CD4-positive, CD25-positive, alpha-beta regulatory T cell (primary cell): Measurements from ENCODE around the gene PTBP1. TPM values are rescaled to one million over a fixed set of nuclear protein-coding genes. Genes with fewer than 3 reads are reported as not detected.

Experiments
- ATAC-seq, 2 donors: fragments of 150-1000 bp; cut with Tn5 transposase; one replicate each; pipeline ENCODE4 v1.10.0; 2021; ENCODE audit warnings: low read depth in 2 of 2, moderate number of reproducible peaks in 2 of 2, moderate library complexity in 1 of 2
- DNase-seq, 3 donors: peaks; one replicate each; pipeline versions ENCODE4 v3.0.0 to v3.0.0-alpha.2; 2012 to 2022; ENCODE audit warnings: mixed read lengths in 1 of 3
- H3K27ac ChIP-seq: one replicate; pipeline ENCODE4 v1.7.0; 2013; ENCODE audit warnings: mild to moderate bottlenecking, low read length; ENCODE audit not compliant: insufficient read depth, poor library complexity, severe bottlenecking
- H3K27me3 ChIP-seq: one replicate; pipeline ENCODE4 v1.7.0; 2013; ENCODE audit warnings: low read length; ENCODE audit not compliant: control insufficient read depth, insufficient read depth
- H3K36me3 ChIP-seq: one replicate; pipeline ENCODE4 v1.7.0; 2013; ENCODE audit warnings: mild to moderate bottlenecking, low read length, moderate library complexity; ENCODE audit not compliant: control insufficient read depth, insufficient read depth
- H3K4me1 ChIP-seq: 2 replicates; pipeline ENCODE4 v1.7.0; 2013; ENCODE audit warnings: mild to moderate bottlenecking, low read length; ENCODE audit not compliant: insufficient read depth, control insufficient read depth, poor library complexity, severe bottlenecking
- H3K4me3 ChIP-seq: one replicate; pipeline ENCODE4 v1.7.0; 2013; ENCODE audit warnings: low read depth, mild to moderate bottlenecking, low read length, moderate library complexity
- H3K9me3 ChIP-seq, 2 experiments: 1 replicate in 1 of 2; 2 replicates in 1 of 2; pipeline ENCODE4 v1.7.0; 2013; ENCODE audit warnings: low read length in 2 of 2, mild to moderate bottlenecking in 1 of 2, moderate library complexity in 1 of 2; ENCODE audit not compliant: control insufficient read depth in 2 of 2
- H3K27ac Mint-ChIP-seq, 3 donors: one replicate each; pipeline ENCODE4 v1.8.0; 2020 to 2022; ENCODE audit warnings: mild to moderate bottlenecking in 3 of 3, mixed read lengths in 3 of 3, moderate library complexity in 2 of 3
- H3K27me3 Mint-ChIP-seq: one replicate; pipeline ENCODE4 v1.8.0; 2022; ENCODE audit warnings: mild to moderate bottlenecking, mixed read lengths
- H3K36me3 Mint-ChIP-seq: one replicate; pipeline ENCODE4 v1.8.0; 2020; ENCODE audit warnings: mixed read lengths
- H3K4me1 Mint-ChIP-seq, 4 donors: one replicate each; pipeline ENCODE4 v1.8.0; 2020 to 2022; ENCODE audit warnings: mixed read lengths in 4 of 4, mild to moderate bottlenecking in 1 of 4
- H3K4me3 Mint-ChIP-seq, 4 donors: one replicate each; pipeline ENCODE4 v1.8.0; 2020 to 2022; ENCODE audit warnings: mild to moderate bottlenecking in 4 of 4, mixed read lengths in 4 of 4, moderate library complexity in 3 of 4
- H3K9me3 Mint-ChIP-seq, 7 donors: one replicate each; pipeline ENCODE4 v1.8.0; 2020 to 2022; ENCODE audit warnings: mixed read lengths in 7 of 7, mild to moderate bottlenecking in 3 of 7, moderate library complexity in 2 of 7
- polyA plus RNA-seq, 4 donors: library from polyadenylated mRNA; unstranded; fragments of 300-500 nt; fragmentation: Illumina TruSeq; gene quantifications; one replicate each; pipeline ENCODE4 v1.2.3, GENCODE V29; 2021
- total RNA-seq: library from RNA; stranded (reverse); gene quantifications from one replicate; pipeline ENCODE4 v1.2.3, GENCODE V29; 2022

PTBP1 gene
- total and polyA plus RNA-seq, 5 donors from 2014 or later = 108 to 308 (median 132) TPM

DNA sequence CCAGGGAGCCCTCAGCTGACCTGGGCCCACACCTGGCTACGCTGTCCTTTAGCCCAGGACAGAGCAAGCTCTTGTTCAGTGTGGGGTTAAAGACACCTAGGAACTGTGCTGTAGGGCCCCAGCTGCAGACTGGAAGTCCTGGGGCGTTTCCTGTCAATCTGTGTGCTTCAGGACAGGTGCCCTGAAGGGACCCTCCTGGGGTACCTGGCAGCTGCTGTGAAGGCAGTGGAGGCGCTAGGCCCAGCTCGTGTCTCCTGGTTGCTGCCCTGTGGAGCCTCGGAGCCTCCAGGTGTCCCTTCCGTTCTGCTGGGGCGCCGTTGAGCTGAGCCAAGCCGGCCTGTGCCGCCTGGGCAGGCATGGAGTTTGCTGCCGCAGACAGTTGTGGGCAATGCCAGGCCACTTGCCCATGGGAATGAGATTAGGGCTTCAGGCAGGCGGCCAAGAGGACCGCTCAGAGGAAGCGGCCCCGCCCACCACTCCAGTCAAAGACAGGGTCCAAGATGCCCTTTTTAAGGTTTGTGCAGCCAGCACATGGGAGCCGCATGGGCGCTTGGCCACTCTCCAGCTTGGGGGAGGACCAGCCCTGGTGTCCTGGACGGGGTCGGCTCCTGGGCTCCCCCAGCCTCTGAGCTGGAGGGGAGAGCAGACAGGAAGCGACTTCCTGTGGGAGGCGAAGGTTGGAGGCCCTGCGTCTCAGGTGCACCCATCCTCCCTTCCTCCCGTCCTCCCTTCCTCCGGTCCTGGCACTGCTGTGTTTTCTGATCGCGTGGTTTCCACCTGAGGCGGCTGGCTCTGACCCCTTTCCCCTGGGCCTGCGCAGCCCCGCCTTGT is 4.0 kb downstream of the PTBP1 start:
- Mint-ChIP-seq H3K4me3 (peak overlapping the region; percentile 67 to 82 (median 78)), H3K36me3 (peaks cover 16% of the 10 kb centered on the region), H3K27me3 (peaks cover 4% of the 10 kb centered on the region), H3K9me3 (peaks cover 0 to 2% (median 0%) of the 10 kb centered on the region in 7 donors), H3K27ac (peak overlapping the region; percentile 60 to 65 (median 64)), H3K4me1 (peaks cover 0 to 58% (median 22%) of the 10 kb centered on the region in 4 donors)
- Histone ChIP-seq H3K27me3 (no peaks in the 10 kb centered on the region), H3K9me3 (no peaks in the 10 kb centered on the region), H3K36me3 (peaks cover 30% of the 10 kb centered on the region), H3K4me3 (peak overlapping the region; percentile 19), H3K4me1 (peaks cover 60% of the 10 kb centered on the region), H3K27ac (peak overlapping the region; percentile 80)
- ATAC-seq (no peak), DNase-seq (peak in 1 of 3 donors; percentile 56)

DNA sequence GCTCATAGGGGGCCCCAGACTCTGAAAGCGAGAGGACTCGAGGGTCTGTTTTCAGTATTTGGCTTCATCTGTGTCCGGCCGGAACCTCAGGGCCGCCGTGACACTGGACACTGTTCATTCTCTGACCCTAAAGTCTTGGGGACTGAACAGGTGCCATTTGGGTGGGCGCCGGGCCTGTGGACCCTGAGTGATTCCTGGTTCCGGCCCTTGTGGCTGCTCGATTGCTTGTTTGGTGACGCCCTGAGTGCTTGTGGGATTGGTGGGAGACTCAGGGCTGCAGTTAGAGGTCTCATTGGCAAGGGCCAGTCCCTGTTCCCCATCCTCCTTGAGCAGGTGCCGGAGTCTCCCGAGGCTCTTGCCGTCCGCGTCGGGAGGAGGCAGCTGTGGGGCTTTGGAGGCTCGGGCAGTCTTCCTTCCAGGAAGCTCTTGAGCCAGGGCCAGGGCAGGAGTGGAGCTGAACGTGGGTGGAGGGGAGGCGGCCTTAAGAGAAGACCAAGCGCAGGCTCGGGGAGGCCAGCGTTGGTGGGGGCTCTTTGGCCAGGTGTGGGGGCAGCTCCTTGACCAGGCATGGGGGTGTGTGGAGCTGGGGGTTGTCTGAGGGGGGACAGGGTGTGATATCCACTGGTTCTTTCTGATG is 4.7 kb downstream of the PTBP1 start:
- no peaks in the 10 kb centered on the region for H3K27me3 ChIP-seq
- H3K4me3 ChIP-seq = no peak overlapping the region
- ATAC-seq (no peak), DNase-seq (no peak)
- no peaks in the 10 kb centered on the region for H3K9me3 ChIP-seq
- H3K27ac ChIP-seq = peak overlapping the region; percentile 80
- H3K36me3 ChIP-seq = peaks cover 36% of the 10 kb centered on the region
- Mint-ChIP-seq H3K27me3 (peaks cover under 1% of the 10 kb centered on the region), H3K36me3 (peaks cover 16% of the 10 kb centered on the region), H3K27ac (peak overlapping the region in 1 of 3 donors; percentile 60), H3K9me3 (peaks cover 0 to 2% (median 0%) of the 10 kb centered on the region in 7 donors), H3K4me1 (peaks cover 0 to 54% (median 18%) of the 10 kb centered on the region in 4 donors), H3K4me3 (peak overlapping the region; percentile 61 to 82 (median 72))
- peaks cover 55% of the 10 kb centered on the region for H3K4me1 ChIP-seq

DNA sequence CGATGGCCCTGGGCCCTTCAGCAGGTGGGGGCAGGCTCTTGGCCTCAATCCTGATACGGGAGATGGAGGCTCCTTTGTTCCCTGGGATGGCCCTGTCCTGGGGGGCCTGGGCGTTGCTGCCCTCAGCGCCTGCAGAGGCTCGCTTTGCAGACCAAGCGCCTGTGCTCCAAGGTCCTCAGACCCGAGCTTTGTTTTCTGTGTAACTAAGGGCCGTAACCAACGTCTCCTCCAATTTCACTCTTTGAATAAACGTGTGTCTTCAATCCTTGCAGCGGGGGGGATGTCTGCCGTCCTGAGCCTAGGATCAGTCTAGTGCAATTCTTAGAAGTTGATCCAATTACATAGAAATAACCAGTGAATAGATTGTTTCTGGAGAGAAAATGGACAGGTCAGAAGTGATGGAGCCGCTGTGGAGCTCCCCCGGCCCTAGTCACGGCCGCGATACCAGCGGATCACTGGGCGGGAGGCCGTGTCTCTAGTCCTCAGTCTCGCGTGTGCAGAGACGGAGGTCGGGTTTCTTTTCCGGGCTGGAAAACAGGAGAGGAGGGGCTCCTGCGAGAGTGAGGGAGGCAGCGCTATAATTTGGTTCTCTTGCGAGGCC is 5.3 kb downstream of the PTBP1 start:
- no peak overlapping the region for H3K4me3 ChIP-seq
- Mint-ChIP-seq H3K27me3 (no peaks in the 10 kb centered on the region), H3K4me3 (peak overlapping the region in 3 of 4 donors; percentile 39 to 82 (median 78)), H3K36me3 (peaks cover 22% of the 10 kb centered on the region), H3K27ac (no peak overlapping the region), H3K9me3 (peaks cover 0 to 2% (median 0%) of the 10 kb centered on the region in 7 donors), H3K4me1 (peaks cover 0 to 60% (median 21%) of the 10 kb centered on the region in 4 donors)
- H3K4me1 ChIP-seq = peaks cover 55% of the 10 kb centered on the region
- no peak for ATAC-seq
- no peak overlapping the region for H3K27ac ChIP-seq
- H3K36me3 ChIP-seq = peaks cover 42% of the 10 kb centered on the region
- no peak for DNase-seq
- no peaks in the 10 kb centered on the region for H3K27me3 ChIP-seq
- no peaks in the 10 kb centered on the region for H3K9me3 ChIP-seq

DNA sequence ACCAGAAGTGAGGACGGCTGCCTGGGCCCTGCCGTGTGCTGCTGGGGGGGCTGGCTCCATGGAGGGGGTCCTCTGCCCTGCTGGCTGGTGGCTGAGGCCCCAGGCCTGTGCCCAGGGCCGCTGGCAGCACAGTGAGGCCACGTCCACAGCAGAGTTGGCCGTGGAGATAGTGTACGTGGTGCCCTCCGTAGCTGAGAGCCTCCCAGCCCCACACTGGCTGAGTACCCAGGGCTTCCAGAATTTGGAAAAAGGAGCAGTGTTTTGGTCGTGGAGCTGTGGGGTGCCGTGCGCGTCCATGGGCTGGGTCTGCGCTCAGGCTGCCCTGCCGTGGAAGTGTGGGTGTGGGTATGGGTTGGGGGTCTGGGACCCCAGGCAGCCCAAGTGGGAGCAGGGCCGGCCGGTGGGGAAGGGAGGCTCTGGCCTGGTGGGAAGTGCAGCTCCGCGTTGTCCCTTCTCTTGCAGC is 5.9 kb downstream of the PTBP1 start:
- H3K9me3 ChIP-seq = no peaks in the 10 kb centered on the region
- peaks cover 48% of the 10 kb centered on the region for H3K36me3 ChIP-seq
- Mint-ChIP-seq H3K4me3 (peak overlapping the region in 2 of 4 donors; percentile 33 to 41), H3K27me3 (no peaks in the 10 kb centered on the region), H3K27ac (peak overlapping the region in 1 of 3 donors; percentile 20), H3K9me3 (peaks cover 0 to 2% (median 0%) of the 10 kb centered on the region in 7 donors), H3K36me3 (peaks cover 27% of the 10 kb centered on the region), H3K4me1 (peaks cover 0 to 64% (median 21%) of the 10 kb centered on the region in 4 donors)
- no peaks in the 10 kb centered on the region for H3K27me3 ChIP-seq
- ATAC-seq = no peak
- H3K4me1 ChIP-seq = peaks cover 55% of the 10 kb centered on the region
- no peak for DNase-seq
- no peak overlapping the region for H3K4me3 ChIP-seq
- no peak overlapping the region for H3K27ac ChIP-seq

DNA sequence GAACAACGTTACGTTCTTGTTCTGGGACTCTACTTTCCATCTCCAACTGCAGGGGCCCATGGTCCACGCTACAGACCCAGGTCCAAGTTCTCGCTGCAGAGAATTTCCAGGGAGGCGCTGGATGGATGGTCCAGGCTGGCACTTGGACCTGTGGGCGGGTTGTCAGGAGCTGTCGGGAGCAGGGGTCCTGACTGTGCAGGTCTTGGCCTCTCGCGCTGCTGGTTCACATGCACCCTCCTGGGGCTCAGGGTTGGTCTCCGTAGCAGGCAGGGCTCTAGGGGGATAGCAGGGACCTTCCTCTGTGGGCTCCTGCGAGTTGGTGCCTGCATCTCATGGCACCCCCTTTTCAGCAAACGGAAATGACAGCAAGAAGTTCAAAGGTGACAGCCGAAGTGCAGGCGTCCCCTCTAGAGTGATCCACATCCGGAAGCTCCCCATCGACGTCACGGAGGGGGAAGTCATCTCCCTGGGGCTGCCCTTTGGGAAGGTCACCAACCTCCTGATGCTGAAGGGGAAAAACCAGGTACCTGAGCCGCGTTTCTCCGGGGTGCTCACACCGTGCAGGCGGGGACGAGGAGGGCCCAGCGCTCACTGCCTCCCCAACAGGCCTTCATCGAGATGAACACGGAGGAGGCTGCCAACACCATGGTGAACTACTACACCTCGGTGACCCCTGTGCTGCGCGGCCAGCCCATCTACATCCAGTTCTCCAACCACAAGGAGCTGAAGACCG is 6.6 kb downstream of the PTBP1 start:
- H3K27me3 ChIP-seq = no peaks in the 10 kb centered on the region
- peaks cover 49% of the 10 kb centered on the region for H3K4me1 ChIP-seq
- Mint-ChIP-seq H3K9me3 (peaks cover 0 to 2% (median 0%) of the 10 kb centered on the region in 7 donors), H3K4me1 (peaks cover 0 to 63% (median 21%) of the 10 kb centered on the region in 4 donors), H3K27ac (peak overlapping the region in 1 of 3 donors; percentile 20), H3K4me3 (peak overlapping the region in 3 of 4 donors; percentile 27 to 41 (median 33)), H3K36me3 (peaks cover 27% of the 10 kb centered on the region), H3K27me3 (no peaks in the 10 kb centered on the region)
- no peak for DNase-seq
- no peaks in the 10 kb centered on the region for H3K9me3 ChIP-seq
- no peak overlapping the region for H3K4me3 ChIP-seq
- no peak overlapping the region for H3K27ac ChIP-seq
- no peak for ATAC-seq
- peaks cover 51% of the 10 kb centered on the region for H3K36me3 ChIP-seq

DNA sequence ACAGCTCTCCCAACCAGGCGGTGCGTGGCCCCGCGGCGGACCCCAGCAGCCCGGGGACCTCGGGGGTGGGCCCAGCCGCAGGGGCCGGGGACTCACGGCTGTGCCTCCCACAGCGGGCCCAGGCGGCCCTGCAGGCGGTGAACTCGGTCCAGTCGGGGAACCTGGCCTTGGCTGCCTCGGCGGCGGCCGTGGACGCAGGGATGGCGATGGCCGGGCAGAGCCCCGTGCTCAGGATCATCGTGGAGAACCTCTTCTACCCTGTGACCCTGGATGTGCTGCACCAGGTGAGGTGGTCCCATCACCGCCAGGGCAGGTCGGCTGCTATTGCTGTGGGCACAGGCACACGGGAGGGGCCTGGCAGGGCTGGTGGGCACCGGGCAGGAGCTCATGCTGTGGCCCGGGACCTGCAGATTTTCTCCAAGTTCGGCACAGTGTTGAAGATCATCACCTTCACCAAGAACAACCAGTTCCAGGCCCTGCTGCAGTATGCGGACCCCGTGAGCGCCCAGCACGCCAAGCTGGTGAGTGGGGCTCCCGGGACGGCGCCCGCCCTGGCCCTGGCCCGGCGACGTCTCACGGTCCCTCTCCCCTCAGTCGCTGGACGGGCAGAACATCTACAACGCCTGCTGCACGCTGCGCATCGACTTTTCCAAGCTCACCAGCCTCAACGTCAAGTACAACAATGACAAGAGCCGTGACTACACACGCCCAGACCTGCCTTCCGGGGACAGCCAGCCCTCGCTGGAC is 7.3 kb downstream of the PTBP1 start:
- Mint-ChIP-seq H3K4me3 (peak overlapping the region in 1 of 4 donors; percentile 71), H3K4me1 (peaks cover 0 to 56% (median 19%) of the 10 kb centered on the region in 4 donors), H3K36me3 (peaks cover 23% of the 10 kb centered on the region), H3K27me3 (no peaks in the 10 kb centered on the region), H3K9me3 (peaks cover 0 to 2% (median 0%) of the 10 kb centered on the region in 7 donors), H3K27ac (no peak overlapping the region)
- Histone ChIP-seq H3K4me3 (no peak overlapping the region), H3K9me3 (no peaks in the 10 kb centered on the region), H3K27me3 (no peaks in the 10 kb centered on the region), H3K36me3 (peaks cover 59% of the 10 kb centered on the region), H3K27ac (no peak overlapping the region), H3K4me1 (peaks cover 42% of the 10 kb centered on the region)
- DNase-seq (no peak), ATAC-seq (no peak)
